ENCODE data around the gene CALCB.
A peak's percentile ranks its signal among the peaks of the same experiment; 100 is the strongest.

CALCB gene

DNA sequence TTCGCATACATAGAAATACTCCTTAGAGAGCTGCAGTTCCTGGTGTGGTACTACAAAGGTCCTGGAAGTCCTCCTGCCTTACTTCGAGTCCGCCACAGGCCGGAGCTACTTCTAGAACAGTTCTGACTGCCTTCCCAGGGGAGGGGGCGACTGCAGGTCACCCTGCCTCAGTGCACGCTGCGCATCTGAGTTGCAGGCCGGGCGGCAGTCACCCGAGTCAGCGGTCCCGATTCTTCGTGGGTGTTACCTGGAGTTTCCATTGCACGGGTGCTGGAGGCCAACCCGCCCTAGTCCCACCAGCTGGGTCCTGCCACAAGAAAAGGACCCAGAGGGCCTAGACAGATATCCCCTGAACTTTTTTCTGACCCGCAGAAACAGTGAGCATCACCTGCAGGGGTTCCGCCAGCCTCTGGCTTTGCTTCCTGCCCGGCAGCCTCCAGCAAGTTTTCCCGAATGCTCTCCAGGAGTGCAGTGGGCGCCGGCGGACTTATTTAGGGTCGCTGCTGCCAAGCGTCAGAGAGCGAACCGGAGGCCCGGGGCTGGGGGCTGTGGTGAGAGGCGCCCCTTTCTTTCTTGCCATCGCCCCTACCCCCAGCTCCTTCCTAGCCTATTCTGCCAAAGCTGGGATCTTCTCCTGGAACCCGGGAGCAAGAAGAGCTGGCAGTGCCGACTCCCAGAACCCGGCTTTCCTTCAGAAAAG, 1.7 kb upstream of the CALCB start:
- no peaks in the 10 kb centered on the region for H3K36me3 ChIP-seq (ENCODE audit: insufficient read depth, low read length)
- no peaks in the 10 kb centered on the region for H3K9me3 ChIP-seq (ENCODE audit: low read length)
- no peaks in the 10 kb centered on the region for H3K79me2 ChIP-seq (ENCODE audit: insufficient read depth, low read length)
- H3K4me1 ChIP-seq (ENCODE audit: insufficient read depth, low read length, severe bottlenecking): peaks cover 7% of the 10 kb centered on the region
- no peaks in the 10 kb centered on the region for H3K9me2 ChIP-seq (ENCODE audit: low read depth, low read length)
- H4K20me1 ChIP-seq (ENCODE audit: insufficient read depth, low read length): no peaks in the 10 kb centered on the region
- H3K4me3 ChIP-seq (ENCODE audit: low read depth, low read length, poor library complexity, severe bottlenecking): no peak overlapping the region
- no peak overlapping the region for H3K4me2 ChIP-seq (ENCODE audit: low read length)
- no peak overlapping the region for H3K27ac ChIP-seq (ENCODE audit: low read depth, low read length, poor library complexity, severe bottlenecking)
- no peaks in the 10 kb centered on the region for H3K27me3 ChIP-seq (ENCODE audit: insufficient read depth, low read length)
- H2AFZ ChIP-seq (ENCODE audit: low read length): no peak overlapping the region
- TF ChIP-seq EZH2 (IDR thresholded peaks at IDR 0.05; ENCODE audit: borderline replicate concordance, low read length): no peak
- TF ChIP-seq, protein P1, sequence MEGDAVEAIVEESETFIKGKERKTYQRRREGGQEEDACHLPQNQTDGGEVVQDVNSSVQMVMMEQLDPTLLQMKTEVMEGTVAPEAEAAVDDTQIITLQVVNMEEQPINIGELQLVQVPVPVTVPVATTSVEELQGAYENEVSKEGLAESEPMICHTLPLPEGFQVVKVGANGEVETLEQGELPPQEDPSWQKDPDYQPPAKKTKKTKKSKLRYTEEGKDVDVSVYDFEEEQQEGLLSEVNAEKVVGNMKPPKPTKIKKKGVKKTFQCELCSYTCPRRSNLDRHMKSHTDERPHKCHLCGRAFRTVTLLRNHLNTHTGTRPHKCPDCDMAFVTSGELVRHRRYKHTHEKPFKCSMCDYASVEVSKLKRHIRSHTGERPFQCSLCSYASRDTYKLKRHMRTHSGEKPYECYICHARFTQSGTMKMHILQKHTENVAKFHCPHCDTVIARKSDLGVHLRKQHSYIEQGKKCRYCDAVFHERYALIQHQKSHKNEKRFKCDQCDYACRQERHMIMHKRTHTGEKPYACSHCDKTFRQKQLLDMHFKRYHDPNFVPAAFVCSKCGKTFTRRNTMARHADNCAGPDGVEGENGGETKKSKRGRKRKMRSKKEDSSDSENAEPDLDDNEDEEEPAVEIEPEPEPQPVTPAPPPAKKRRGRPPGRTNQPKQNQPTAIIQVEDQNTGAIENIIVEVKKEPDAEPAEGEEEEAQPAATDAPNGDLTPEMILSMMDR (IDR thresholded peaks at IDR 0.05; ENCODE audit: low read length): no peak
- H3K9ac ChIP-seq (ENCODE audit: low read length): no peak overlapping the region
- H3F3A ChIP-seq (ENCODE audit: insufficient read depth, low read length): no peaks in the 10 kb centered on the region

DNA sequence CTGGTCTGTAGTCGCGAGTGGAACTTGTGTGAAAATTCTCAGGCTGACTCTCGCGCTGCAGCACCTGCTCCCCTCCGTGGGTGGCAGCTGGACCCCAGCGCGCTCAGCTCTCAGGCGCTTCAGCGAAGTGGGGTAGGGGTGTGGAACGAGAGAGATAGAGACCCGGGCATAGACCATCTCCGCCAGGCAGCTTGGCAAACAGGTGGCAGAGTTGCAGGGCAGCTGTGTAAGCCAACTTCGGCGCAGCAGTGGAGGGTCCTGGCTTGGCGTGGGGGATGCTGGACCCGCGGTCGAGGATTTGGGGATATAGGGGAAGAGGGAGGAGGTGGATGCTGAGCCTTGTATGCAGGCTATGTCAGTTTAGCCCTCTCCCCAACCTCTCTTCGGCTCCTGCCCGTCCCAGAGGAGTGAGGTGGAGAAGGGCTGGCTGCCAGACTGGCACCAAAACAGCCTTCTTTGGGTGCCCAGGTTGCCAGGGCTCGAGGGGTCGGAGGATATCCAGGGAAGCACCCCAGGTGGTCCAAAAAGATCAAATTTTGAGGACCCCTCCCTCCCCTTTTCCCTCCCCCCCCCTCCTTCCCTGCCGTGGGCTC, 746 bp upstream of the CALCB start:
- no peak overlapping the region for H3K9ac ChIP-seq (ENCODE audit: low read length)
- H3K4me1 ChIP-seq (ENCODE audit: insufficient read depth, low read length, severe bottlenecking): peaks cover 7% of the 10 kb centered on the region
- no peaks in the 10 kb centered on the region for H3K27me3 ChIP-seq (ENCODE audit: insufficient read depth, low read length)
- H3K9me2 ChIP-seq (ENCODE audit: low read depth, low read length): no peaks in the 10 kb centered on the region
- no peak overlapping the region for H3K27ac ChIP-seq (ENCODE audit: low read depth, low read length, poor library complexity, severe bottlenecking)
- H2AFZ ChIP-seq (ENCODE audit: low read length): no peak overlapping the region
- no peak overlapping the region for H3K4me2 ChIP-seq (ENCODE audit: low read length)
- no peaks in the 10 kb centered on the region for H3K79me2 ChIP-seq (ENCODE audit: insufficient read depth, low read length)
- no peaks in the 10 kb centered on the region for H3K9me3 ChIP-seq (ENCODE audit: low read length)
- H3K36me3 ChIP-seq (ENCODE audit: insufficient read depth, low read length): no peaks in the 10 kb centered on the region
- H3F3A ChIP-seq (ENCODE audit: insufficient read depth, low read length): no peaks in the 10 kb centered on the region
- TF ChIP-seq, protein P1 (IDR thresholded peaks at IDR 0.05; ENCODE audit: low read length): no peak
- no peak for TF ChIP-seq EZH2 (IDR thresholded peaks at IDR 0.05; ENCODE audit: borderline replicate concordance, low read length)
- no peak overlapping the region for H3K4me3 ChIP-seq (ENCODE audit: low read depth, low read length, poor library complexity, severe bottlenecking)
- no peaks in the 10 kb centered on the region for H4K20me1 ChIP-seq (ENCODE audit: insufficient read depth, low read length)

DNA sequence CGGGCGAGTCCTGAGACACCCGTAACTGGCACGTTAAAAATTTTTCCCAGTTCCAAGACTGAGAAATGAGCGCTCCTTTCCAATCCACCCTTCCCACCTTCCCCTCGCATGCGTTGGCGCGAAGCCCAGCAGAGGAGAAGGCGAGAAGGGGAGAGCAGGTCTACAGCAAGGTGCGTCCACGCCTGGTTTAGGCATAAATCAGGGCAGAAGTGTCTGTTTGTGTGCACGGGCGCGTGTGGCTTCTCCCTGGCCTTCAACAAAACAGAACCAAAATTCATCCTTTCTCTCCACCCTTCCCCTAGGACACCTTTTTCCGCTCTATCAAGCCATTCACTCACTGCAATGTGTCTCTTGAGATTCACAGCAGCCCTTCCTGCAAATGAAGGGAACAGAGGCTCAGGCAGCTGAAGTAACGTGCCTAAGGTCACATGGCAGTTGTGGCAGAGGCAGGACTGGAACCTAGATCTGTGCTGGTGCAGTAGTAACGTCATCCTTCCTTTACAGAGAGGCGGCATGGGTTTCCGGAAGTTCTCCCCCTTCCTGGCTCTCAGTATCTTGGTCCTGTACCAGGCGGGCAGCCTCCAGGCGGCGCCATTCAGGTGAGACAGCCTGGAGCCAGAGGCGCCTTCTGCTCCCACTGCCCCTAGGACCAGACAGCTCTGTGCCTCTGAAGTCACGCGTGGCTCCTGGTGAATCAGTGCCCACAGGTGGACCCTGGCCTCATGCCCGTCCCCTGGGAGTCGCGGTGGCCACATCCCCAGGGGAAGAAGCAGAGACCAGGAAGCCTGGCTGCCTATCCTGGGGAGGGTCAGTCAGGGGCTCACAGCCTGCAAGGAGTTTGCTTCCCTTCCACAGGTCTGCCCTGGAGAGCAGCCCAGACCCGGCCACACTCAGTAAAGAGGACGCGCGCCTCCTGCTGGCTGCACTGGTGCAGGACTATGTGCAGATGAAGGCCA, 1.1 kb downstream of the CALCB start:
- H3K27me3 ChIP-seq (ENCODE audit: insufficient read depth, low read length): no peaks in the 10 kb centered on the region

More for the DNA sequence above, 1.1 kb downstream of the CALCB start:
- H3K9ac ChIP-seq (ENCODE audit: low read length): no peak overlapping the region; the same call in 1 of the 2 replicates
- H3K4me3 ChIP-seq (ENCODE audit: low read depth, low read length, poor library complexity, severe bottlenecking): peak overlapping the region; percentile 40
- TF ChIP-seq, protein P1 (IDR thresholded peaks at IDR 0.05; ENCODE audit: low read length): peak; percentile 85
- TF ChIP-seq EZH2 (IDR thresholded peaks at IDR 0.05; ENCODE audit: borderline replicate concordance, low read length): no peak
- no peaks in the 10 kb centered on the region for H3K36me3 ChIP-seq (ENCODE audit: insufficient read depth, low read length)
- H3K9me2 ChIP-seq (ENCODE audit: low read depth, low read length): no peaks in the 10 kb centered on the region
- H2AFZ ChIP-seq (ENCODE audit: low read length): no peak overlapping the region
- H3K4me2 ChIP-seq (ENCODE audit: low read length): peak overlapping the region; percentile 65; the same call in 1 of the 2 replicates
- no peak overlapping the region for H3K27ac ChIP-seq (ENCODE audit: low read depth, low read length, poor library complexity, severe bottlenecking)
- H3F3A ChIP-seq (ENCODE audit: insufficient read depth, low read length): no peaks in the 10 kb centered on the region
- no peaks in the 10 kb centered on the region for H3K79me2 ChIP-seq (ENCODE audit: insufficient read depth, low read length)
- no peaks in the 10 kb centered on the region for H4K20me1 ChIP-seq (ENCODE audit: insufficient read depth, low read length)
- no peaks in the 10 kb centered on the region for H3K9me3 ChIP-seq (ENCODE audit: low read length)
- H3K4me1 ChIP-seq (ENCODE audit: insufficient read depth, low read length, severe bottlenecking): peaks cover 7% of the 10 kb centered on the region

All from OCI-LY1 (cell line).